Skeletal muscle satellite cell (primary cell): ENCODE results near the gene DDX10.
"Not testable (repeated sequence)": the region's sequence is repeated elsewhere in the genome, so short reads cannot be mapped to it uniquely, and the experiment has no call there.

Experiments used
- H3K27me3 ChIP-seq: 2 replicates; pipeline ENCODE4 v1.7.0; 2013; ENCODE audit warnings: low read length; ENCODE audit not compliant: control insufficient read depth, insufficient read depth
- H3K36me3 ChIP-seq: 2 replicates; pipeline ENCODE4 v1.7.0; 2013; ENCODE audit warnings: mild to moderate bottlenecking, control low read depth, low read length; ENCODE audit not compliant: insufficient read depth
- H3K4me1 ChIP-seq: 2 replicates; pipeline ENCODE4 v1.7.0; 2013; ENCODE audit warnings: low read length; ENCODE audit not compliant: control insufficient read depth, insufficient read depth
- H3K4me2 ChIP-seq: 2 replicates; pipeline ENCODE4 v1.7.0; 2013; ENCODE audit warnings: mild to moderate bottlenecking, low read length
- H3K4me3 ChIP-seq: 2 replicates; pipeline ENCODE4 v1.7.0; 2013; ENCODE audit warnings: low read length
- H3K9ac ChIP-seq: 2 replicates; pipeline ENCODE4 v1.7.0; 2013; ENCODE audit warnings: mild to moderate bottlenecking, low read depth, low read length, moderate library complexity
- H3K9me3 ChIP-seq: replicated peaks from 2 replicates; pipeline ENCODE4 v1.7.0; 2013; ENCODE audit warnings: mild to moderate bottlenecking, control low read depth, low read length

DDX10 gene

DNA sequence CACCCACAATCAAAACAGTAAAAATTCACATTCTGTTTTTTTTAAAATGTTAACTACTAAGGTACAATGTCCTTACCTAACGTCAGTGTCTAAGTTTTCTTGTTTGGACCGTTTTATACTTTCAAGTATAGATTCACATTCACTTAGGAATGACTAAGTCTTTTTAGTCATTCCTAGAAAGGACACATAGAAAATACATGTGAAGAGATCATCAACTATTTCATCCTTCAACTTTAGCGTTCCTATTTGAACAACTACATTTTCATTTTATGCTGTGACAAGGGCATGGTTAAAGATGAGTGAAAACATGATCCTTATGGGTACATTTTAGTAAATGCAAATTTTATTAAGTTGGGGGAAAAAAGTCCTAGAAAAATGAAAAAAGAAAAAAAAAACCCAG is 62.8 kb downstream of the DDX10 start:
- Histone ChIP-seq H3K4me1 (peaks cover 3% of the 10 kb centered on the region), H3K9me3 (no peaks in the 10 kb centered on the region), H3K36me3 (peaks cover 10% of the 10 kb centered on the region), H3K27me3 (no peaks in the 10 kb centered on the region), H3K4me2 (no peak overlapping the region), H3K9ac (no peak overlapping the region), H3K4me3 (no peak overlapping the region)

DNA sequence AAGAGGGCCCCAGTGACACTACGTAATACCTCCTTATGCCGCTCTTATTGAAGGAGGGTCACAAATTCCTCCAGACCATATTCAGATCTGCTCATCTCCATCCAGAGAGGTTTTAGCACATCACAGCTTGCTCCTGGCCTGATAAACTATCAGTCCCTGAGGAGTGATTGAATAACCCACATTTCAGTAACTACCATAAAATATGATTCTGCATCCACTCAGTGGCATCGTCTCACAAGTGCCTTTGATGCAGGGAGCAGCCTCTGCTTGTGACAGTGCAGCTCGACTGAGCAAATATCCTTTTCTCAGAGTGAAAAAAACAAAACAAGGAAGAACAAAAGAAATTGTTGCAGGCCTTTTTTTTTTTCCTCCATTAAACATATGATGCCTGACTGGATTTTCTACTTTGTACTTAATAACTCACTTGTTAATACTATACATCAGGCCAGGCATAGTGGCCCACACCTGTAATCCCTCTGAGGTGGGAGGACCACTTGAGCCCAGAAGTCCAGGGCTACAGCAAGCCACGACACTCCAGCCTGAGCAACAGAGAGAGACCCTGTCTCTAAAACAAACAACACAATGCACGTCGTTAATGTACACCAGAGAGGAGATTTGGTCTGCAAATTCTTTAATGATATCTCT is 64.5 kb downstream of the DDX10 start:
- H3K4me1 ChIP-seq = peaks cover 15% of the 10 kb centered on the region
- no peak overlapping the region for H3K4me3 ChIP-seq
- H3K27me3 ChIP-seq = no peaks in the 10 kb centered on the region
- no peaks in the 10 kb centered on the region for H3K9me3 ChIP-seq
- peaks cover 4% of the 10 kb centered on the region for H3K36me3 ChIP-seq
- H3K4me2 ChIP-seq = no peak overlapping the region
- no peak overlapping the region for H3K9ac ChIP-seq

DNA sequence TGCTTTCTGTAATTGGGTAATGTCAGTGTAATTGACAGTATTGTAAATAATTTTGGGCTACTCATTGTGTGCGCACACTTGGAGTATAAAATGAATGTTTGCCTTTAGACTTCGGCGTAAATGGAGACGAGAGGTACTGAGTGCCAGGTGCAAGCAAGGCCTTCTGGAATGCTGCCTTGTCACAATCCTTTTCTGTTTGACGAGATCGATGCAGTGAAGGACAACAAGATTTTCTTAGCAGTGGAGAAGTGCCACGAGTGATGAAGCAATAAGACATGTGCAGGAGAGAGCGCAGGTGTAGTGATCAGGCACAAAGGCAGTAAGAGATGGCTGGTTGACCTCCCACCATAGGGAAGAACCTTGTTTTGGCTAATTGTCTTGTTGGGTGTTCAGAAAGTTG is 67.5 kb downstream of the DDX10 start:
- Histone ChIP-seq H3K9ac (no peak overlapping the region), H3K4me2 (no peak overlapping the region), H3K4me1 (peaks cover 21% of the 10 kb centered on the region), H3K36me3 (no peaks in the 10 kb centered on the region), H3K27me3 (no peaks in the 10 kb centered on the region), H3K4me3 (no peak overlapping the region), H3K9me3 (no peaks in the 10 kb centered on the region)

DNA sequence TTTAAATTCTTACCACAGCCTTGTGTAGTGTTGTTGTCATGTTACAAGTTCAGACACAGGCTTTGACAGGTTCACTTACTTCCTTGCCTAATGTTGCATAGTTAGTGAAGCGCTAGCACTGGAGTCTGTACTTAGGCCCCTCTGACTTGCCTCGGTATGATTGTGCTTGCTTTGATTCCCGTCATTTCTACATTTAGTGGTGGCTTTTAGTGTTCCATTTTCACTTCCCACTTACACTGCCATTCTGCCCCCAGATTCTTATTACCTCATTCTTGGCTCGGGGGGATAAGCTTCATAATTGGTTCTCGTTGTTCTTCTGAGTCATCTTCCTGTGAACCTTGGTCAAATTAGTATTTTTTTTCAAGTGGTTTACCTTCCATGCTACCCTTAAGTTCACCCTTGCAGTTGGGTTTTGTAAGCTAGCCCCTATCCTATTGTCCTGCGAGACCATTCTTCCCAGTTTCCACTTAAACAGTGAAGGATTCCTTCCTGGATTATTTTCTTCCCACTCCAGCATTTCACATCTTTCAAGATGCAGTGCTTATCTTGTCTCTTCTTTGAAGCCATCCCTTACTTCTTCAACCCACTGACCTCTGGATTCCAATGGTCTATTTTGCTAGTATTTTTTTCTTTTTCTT is 68.7 kb downstream of the DDX10 start:
- Histone ChIP-seq H3K9me3 (no peaks in the 10 kb centered on the region), H3K36me3 (no peaks in the 10 kb centered on the region), H3K4me1 (peaks cover 21% of the 10 kb centered on the region), H3K9ac (no peak overlapping the region), H3K27me3 (no peaks in the 10 kb centered on the region), H3K4me3 (no peak overlapping the region), H3K4me2 (peak overlapping the region; percentile 19)

DNA sequence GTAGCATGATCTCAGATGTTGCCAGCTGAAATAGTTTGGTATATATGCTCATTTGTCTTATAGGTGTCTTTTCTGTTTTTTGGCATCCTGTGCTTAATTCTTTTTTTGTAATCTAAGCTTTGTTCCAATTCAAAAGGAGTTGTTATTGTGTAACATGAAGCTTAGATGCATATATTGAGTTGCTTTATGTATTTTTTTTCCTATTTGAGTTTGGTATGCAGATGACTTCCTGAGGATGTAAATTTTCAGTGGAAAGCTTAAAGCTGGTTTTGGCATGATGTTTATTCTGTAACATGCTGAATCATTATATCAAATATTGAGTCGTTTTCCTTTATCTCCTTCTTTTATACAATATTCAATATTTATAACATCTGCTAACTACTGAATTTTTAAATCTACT is 69.4 kb downstream of the DDX10 start:
- Histone ChIP-seq H3K27me3 (no peaks in the 10 kb centered on the region), H3K4me2 (no peak overlapping the region), H3K9ac (no peak overlapping the region), H3K4me1 (peaks cover 21% of the 10 kb centered on the region), H3K4me3 (no peak overlapping the region), H3K9me3 (no peaks in the 10 kb centered on the region), H3K36me3 (no peaks in the 10 kb centered on the region)

DNA sequence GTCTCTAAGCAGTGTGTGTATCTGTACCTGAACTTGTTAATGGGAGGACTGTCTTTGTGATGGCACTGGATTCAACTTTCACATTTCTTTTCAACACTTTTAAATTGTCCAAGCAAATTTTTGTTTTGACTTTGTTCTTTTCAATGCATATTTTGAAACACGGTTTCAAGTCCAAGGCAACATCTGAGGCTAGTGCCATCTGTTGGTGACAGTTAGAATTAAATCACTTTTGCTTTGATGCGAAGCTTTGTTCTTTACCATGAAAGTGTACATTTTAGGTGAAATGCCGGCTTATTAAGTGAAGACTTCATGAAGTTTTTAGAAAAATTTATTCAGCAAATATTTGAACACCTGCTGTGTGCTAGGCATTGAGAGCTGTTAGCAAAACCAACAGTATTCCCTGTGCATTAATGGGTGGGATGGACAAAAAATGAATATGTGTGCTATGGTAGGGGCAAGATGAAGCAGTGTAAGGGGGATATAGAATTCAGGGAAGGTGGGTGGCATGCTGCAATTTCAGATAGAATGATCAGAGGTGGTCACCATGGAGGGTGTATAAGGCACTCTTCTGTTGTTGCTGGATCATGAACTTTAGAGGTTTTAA is 70.2 kb downstream of the DDX10 start:
- no peaks in the 10 kb centered on the region for H3K9me3 ChIP-seq
- H3K4me2 ChIP-seq = no peak overlapping the region
- H3K4me3 ChIP-seq = no peak overlapping the region
- no peaks in the 10 kb centered on the region for H3K27me3 ChIP-seq
- no peaks in the 10 kb centered on the region for H3K36me3 ChIP-seq
- H3K4me1 ChIP-seq = peaks cover 18% of the 10 kb centered on the region
- no peak overlapping the region for H3K9ac ChIP-seq

DNA sequence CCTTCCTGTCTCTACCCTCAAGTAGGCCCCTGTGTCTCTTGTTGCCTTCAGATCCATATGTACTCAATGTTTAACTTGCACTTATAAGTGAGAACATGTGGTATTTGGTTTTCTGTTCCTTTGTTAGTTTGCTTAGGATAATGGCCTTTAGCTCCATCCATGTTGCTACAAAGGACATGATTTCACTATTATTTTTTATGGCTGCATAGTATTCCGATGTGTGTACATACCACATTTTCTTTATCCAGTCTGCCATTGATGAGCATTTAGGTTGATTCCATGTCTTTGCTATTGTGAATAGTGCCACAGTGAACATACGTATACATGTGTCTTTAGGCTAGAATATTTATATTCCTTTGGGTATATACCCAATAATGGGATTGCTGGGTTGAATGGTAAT is 75.3 kb downstream of the DDX10 start:
- not testable (repeated sequence) for H3K27me3 ChIP-seq, H3K4me2 ChIP-seq, H3K9ac ChIP-seq, H3K4me1 ChIP-seq, H3K36me3 ChIP-seq, H3K9me3 ChIP-seq, H3K4me3 ChIP-seq

DNA sequence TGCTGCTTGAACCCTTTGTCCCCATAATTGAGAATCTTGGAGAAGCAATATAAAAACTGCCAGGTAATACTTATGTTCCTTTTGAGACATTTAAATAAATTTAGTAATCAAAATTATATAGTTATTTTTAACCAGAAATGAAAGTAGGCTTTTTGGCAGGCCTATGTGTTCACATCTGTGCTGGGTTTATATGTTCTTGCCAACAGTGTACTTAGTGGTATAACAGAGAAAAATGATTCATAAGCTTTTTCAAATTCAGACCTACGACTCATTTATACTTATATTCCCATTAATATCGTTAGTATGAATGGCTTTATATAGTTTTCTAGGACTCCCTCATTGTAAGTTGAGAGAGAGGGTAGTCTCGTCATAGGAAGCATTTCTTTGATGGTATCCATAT is 79.0 kb downstream of the DDX10 start:
- no peak overlapping the region for H3K9ac ChIP-seq
- no peak overlapping the region for H3K4me3 ChIP-seq
- H3K4me2 ChIP-seq = no peak overlapping the region
- H3K4me1 ChIP-seq = no peaks in the 10 kb centered on the region
- H3K36me3 ChIP-seq = no peaks in the 10 kb centered on the region
- no peaks in the 10 kb centered on the region for H3K27me3 ChIP-seq
- no peaks in the 10 kb centered on the region for H3K9me3 ChIP-seq

DNA sequence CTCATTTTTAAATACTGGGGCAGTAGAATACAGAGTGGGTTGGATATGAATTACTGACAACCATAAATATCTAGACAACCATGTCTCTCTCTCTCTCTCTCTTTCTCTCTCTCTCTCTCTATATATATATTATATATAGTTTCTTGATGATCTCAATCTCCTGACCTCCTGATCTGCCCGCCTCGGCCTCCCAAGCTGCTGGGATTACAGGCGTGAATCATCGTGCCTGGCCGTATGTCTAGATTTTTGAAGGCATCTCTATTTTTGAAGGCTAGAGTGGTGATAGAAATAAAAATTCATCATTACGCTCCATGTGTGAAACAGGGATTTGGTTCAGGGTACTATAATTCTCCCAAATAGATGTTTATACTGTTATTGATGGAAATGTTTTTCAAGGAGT is 84.1 kb downstream of the DDX10 start:
- H3K9me3 ChIP-seq = no peaks in the 10 kb centered on the region
- no peaks in the 10 kb centered on the region for H3K36me3 ChIP-seq
- peaks cover 13% of the 10 kb centered on the region for H3K4me1 ChIP-seq
- H3K4me2 ChIP-seq = no peak overlapping the region
- H3K9ac ChIP-seq = no peak overlapping the region
- H3K4me3 ChIP-seq = no peak overlapping the region
- no peaks in the 10 kb centered on the region for H3K27me3 ChIP-seq

DNA sequence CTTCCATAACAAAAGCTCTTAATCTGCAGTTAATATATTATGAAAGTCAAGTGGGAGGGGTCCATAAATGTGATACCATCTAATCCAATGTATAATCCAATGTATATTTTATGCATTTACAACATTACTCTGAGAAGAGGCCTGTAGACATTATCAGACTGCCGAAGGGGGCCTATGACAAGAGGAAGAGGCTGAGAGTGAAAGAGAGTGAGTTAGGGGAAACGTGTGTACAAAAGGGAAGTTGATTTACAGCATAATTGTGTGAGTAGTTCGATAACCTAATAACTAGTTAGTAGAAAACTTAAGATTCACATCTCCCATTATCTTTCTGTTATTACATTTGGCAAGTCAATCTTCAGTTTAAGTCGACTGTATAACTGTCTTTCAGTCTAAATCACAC is 86.6 kb downstream of the DDX10 start:
- Histone ChIP-seq H3K4me1 (peaks cover 21% of the 10 kb centered on the region), H3K4me3 (no peak overlapping the region), H3K36me3 (no peaks in the 10 kb centered on the region), H3K4me2 (no peak overlapping the region), H3K9ac (no peak overlapping the region), H3K27me3 (no peaks in the 10 kb centered on the region), H3K9me3 (no peaks in the 10 kb centered on the region)

DNA sequence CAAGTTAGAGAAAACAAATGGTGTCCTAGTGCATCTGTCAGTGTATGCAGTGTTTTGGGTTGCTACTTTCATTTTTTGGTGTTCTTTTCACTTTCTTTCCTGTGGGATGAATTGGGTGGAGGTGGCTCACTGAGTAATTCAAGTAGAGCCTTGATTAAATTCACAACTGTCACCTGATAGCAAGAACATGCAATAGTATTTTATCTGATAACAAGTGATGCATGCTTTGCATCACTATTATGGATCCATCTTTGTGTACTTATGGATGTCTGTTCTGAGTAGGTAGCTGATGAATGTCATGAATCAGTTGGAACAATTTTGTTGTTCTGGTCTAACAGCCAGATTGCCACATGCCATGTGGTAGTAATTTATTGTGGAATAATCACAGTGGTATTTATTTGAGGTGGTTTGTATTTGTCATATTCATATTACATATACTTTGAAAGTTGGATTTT is 87.5 kb downstream of the DDX10 start:
- no peaks in the 10 kb centered on the region for H3K27me3 ChIP-seq
- no peak overlapping the region for H3K9ac ChIP-seq
- H3K36me3 ChIP-seq = no peaks in the 10 kb centered on the region
- H3K9me3 ChIP-seq = no peaks in the 10 kb centered on the region
- H3K4me2 ChIP-seq = no peak overlapping the region
- no peak overlapping the region for H3K4me3 ChIP-seq
- peaks cover 21% of the 10 kb centered on the region for H3K4me1 ChIP-seq
